Loucy (cell line): Measurements from ENCODE around the gene HARS1.
"Not testable (repeated sequence)": the region's sequence is repeated elsewhere in the genome, so short reads cannot be mapped to it uniquely, and the experiment has no call there.

Experiments
- H2AFZ ChIP-seq: fragments of 200-600 bp; sonication (generic); 2 replicates; pipeline ENCODE4 v1.6.0; 2016; ENCODE audit warnings: antibody characterized with exemption, mild to moderate bottlenecking, low read length, moderate library complexity
- H3F3A ChIP-seq: fragments of 200-600 bp; 2 replicates; pipeline ENCODE4 v1.6.0; 2016; ENCODE audit warnings: antibody characterized with exemption, low read depth, mild to moderate bottlenecking
- H3K27me3 ChIP-seq: fragments of 200-600 bp; sonication (generic); 2 replicates; pipeline ENCODE4 v1.6.1; 2014; ENCODE audit warnings: low read length, mild to moderate bottlenecking; ENCODE audit not compliant: insufficient read depth, poor library complexity, severe bottlenecking
- H3K36me3 ChIP-seq: fragments of 200-600 bp; sonication (generic); 2 replicates; pipeline ENCODE4 v1.6.1; 2016; ENCODE audit warnings: low read length; ENCODE audit not compliant: insufficient read depth
- H3K4me1 ChIP-seq: fragments of 200-600 bp; sonication (generic); 2 replicates; pipeline ENCODE4 v1.5.1; 2014; ENCODE audit warnings: low read length, mild to moderate bottlenecking; ENCODE audit not compliant: insufficient read depth, poor library complexity, severe bottlenecking
- H3K4me2 ChIP-seq: fragments of 200-600 bp; sonication (generic); 2 replicates; pipeline ENCODE4 v1.6.0; 2014; ENCODE audit warnings: antibody characterized with exemption, low read length, low read depth, mild to moderate bottlenecking; ENCODE audit not compliant: poor library complexity, severe bottlenecking
- H3K4me3 ChIP-seq: fragments of 200-600 bp; sonication (generic); 2 replicates; pipeline ENCODE4 v1.5.1; 2014; ENCODE audit warnings: low read length, mild to moderate bottlenecking, mixed read lengths; ENCODE audit not compliant: poor library complexity, severe bottlenecking
- H3K79me2 ChIP-seq: fragments of 200-600 bp; sonication (generic); 2 replicates; pipeline ENCODE4 v1.6.1; 2014; ENCODE audit warnings: low read length; ENCODE audit not compliant: insufficient read depth
- H3K9ac ChIP-seq: fragments of 200-600 bp; sonication (generic); 2 replicates; pipeline ENCODE4 v1.6.0; 2014; ENCODE audit warnings: mild to moderate bottlenecking, low read depth, low read length, moderate library complexity; ENCODE audit not compliant: poor library complexity, severe bottlenecking
- H3K9me2 ChIP-seq: fragments of 200-600 bp; sonication (generic); replicated peaks from 2 replicates; pipeline ENCODE4 v1.6.1; 2016; ENCODE audit warnings: low read depth, low read length, mixed read lengths
- H3K9me3 ChIP-seq: fragments of 200-600 bp; sonication (generic); 2 replicates; pipeline ENCODE4 v1.6.1; 2014; ENCODE audit warnings: mild to moderate bottlenecking, antibody characterized with exemption, low read length, low read depth; ENCODE audit not compliant: insufficient read depth
- H4K20me1 ChIP-seq: fragments of 200-600 bp; sonication (generic); 2 replicates; pipeline ENCODE4 v1.6.0; 2014; ENCODE audit warnings: antibody characterized with exemption, low read length, mild to moderate bottlenecking; ENCODE audit not compliant: insufficient read depth, poor library complexity, severe bottlenecking
- CTCF ChIP-seq: fragments of 200-600 bp; sonication (generic); conservative IDR thresholded peaks from 2 replicates; pipeline ENCODE4 v1.5.1; 2014; ENCODE audit warnings: mild to moderate bottlenecking, antibody characterized with exemption, low read length
- EZH2phosphoT487 ChIP-seq: fragments of 200-600 bp; IDR thresholded peaks from 2 replicates; pipeline ENCODE4 v1.6.1; 2018; ENCODE audit warnings: antibody characterized with exemption, mild to moderate bottlenecking, moderate library complexity, borderline replicate concordance

Gene HARS1

GRCh38 chr5:140710899-140711552, 19.9 kb upstream of the HARS1 start:
- Histone ChIP-seq H3K79me2 (no peaks in the 10 kb centered on the region), H3K9me2 (no peaks in the 10 kb centered on the region), H3K4me2 (peak overlapping the region; percentile 78), H2AFZ (peak overlapping the region; percentile 90), H3K4me3 (peak overlapping the region; percentile 84), H3K9ac (peak overlapping the region; percentile 60), H4K20me1 (no peaks in the 10 kb centered on the region), H3K9me3 (no peaks in the 10 kb centered on the region), H3K27me3 (no peaks in the 10 kb centered on the region), H3K36me3 (peaks cover 7% of the 10 kb centered on the region; the same call in 1 of the 2 replicates), H3F3A (peaks cover 11% of the 10 kb centered on the region; the same call in 1 of the 2 replicates), H3K4me1 (peaks cover 6% of the 10 kb centered on the region)
- TF ChIP-seq CTCF (no peak), EZH2phosphoT487 (no peak)

- H4K20me1 ChIP-seq = not testable (repeated sequence)
These were observed 17.6 kb upstream of the HARS1 start for GRCh38 chr5:140708787-140709186.

GRCh38 chr5:140707812-140708211, 16.6 kb upstream of the HARS1 start:
- H3K9ac ChIP-seq = no peak overlapping the region
- H3K36me3 ChIP-seq = peaks cover 38% of the 10 kb centered on the region

More at GRCh38 chr5:140708787-140709186, 17.6 kb upstream of the HARS1 start:
- not testable (repeated sequence) for H3K79me2 ChIP-seq, H3K4me2 ChIP-seq, H3K27me3 ChIP-seq, H2AFZ ChIP-seq, H3K4me3 ChIP-seq, H3K4me1 ChIP-seq, H3K9me2 ChIP-seq, H3K9me3 ChIP-seq, H3K9ac ChIP-seq
- peaks cover 30% of the 10 kb centered on the region for H3K36me3 ChIP-seq
- H3F3A ChIP-seq = peaks cover 11% of the 10 kb centered on the region; the same call in 1 of the 2 replicates

More at GRCh38 chr5:140707812-140708211, 16.6 kb upstream of the HARS1 start:
- TF ChIP-seq EZH2phosphoT487 (no peak), CTCF (no peak)
- no peaks in the 10 kb centered on the region for H4K20me1 ChIP-seq
- no peaks in the 10 kb centered on the region for H3K27me3 ChIP-seq
- H3K4me1 ChIP-seq = peaks cover 6% of the 10 kb centered on the region
- no peaks in the 10 kb centered on the region for H3K9me3 ChIP-seq
- H3F3A ChIP-seq = peaks cover 11% of the 10 kb centered on the region; the same call in 1 of the 2 replicates
- no peaks in the 10 kb centered on the region for H3K79me2 ChIP-seq
- no peak overlapping the region for H3K4me2 ChIP-seq
- H3K9me2 ChIP-seq = no peaks in the 10 kb centered on the region
- H3K4me3 ChIP-seq = no peak overlapping the region
- no peak overlapping the region for H2AFZ ChIP-seq
